Measurements from ENCODE around the gene PALM2AKAP2.

Gene PALM2AKAP2

DNA sequence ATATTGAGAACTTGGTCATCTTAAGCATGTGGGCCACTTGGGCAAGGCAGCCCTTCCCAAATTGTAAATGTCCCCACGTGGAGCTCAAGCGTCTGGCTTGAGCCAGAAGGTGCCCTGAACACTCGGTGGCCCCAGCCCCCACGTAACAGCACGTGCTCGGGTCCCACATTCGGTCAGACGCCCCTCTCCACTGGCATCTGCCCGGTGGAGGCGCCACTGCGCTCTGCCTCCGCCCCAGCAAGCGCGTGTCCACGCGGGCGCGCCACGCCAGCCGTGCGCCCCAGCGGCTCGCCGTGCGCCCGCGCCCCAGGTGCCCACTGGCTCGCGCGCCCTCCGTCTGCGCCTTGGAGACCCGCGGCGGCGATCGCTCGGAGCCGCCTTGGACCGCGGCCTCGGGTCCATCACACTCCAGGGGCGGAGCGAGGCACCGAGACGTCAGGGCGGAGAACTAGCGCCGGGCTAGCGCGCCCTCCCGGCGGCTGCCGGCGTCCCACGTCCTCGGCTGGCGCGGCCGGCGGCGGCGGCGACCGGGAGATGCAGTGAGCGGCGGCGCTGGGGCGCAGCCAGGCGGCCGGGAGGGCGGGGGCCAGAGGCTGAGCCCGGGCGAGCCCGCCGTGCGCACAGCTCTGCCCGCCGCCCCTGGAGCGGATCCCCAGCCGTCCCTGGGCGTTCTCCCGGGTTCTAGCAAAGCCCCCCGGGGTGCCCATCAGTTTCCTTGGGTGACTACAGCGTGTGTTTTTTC lies at the start of gene PALM2AKAP2:
PALM2AKAP2 (plus strand) TSS at position 488 of the 742 bp plus-strand sequence. CDS start 291 bp downstream, outside the sequence.
- no peak for TF ChIP-seq CTCF (IDR thresholded peaks at IDR 0.05; ENCODE audit: borderline replicate concordance, control extremely low read depth, extremely low read depth, insufficient read depth, missing control alignments)
- peak; percentile 24 for DNase-seq (ENCODE audit: low spot score)
- in situ Hi-C loops (cut with MboI; ENCODE audit: low sequenced_read_pairs, unreplicated experiment) = no loop called here

GRCh38 chr9:109730228-109730627 lies 49.8 kb upstream of the PALM2AKAP2 start:
- TF ChIP-seq CTCF (IDR thresholded peaks at IDR 0.05; ENCODE audit: borderline replicate concordance, control extremely low read depth, extremely low read depth, insufficient read depth, missing control alignments) = no peak
- in situ Hi-C loops (cut with MboI; ENCODE audit: low sequenced_read_pairs, unreplicated experiment) = no loop called here
- DNase-seq (ENCODE audit: low spot score) = no peak

DNA sequence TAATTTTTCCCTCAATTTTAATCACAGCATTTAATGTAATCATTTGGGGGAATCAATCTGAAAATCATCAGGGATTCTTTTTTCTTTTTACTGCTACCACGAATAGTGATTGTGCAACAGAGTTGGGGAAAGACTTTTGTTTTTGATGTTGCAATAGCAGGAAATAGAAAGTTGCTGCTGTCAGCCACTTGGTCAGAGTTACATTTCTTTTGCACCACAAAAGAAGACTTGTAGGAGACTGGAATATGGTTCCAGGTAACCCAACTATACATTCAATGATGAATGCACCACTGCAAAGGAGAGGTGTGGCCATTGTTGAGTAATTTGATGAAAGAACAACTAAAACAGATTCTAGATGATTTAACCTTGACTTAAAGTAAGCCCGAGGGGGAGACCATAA lies 46.3 kb upstream of the PALM2AKAP2 start:
- DNase-seq (ENCODE audit: low spot score) = no peak
- no peak for TF ChIP-seq CTCF (IDR thresholded peaks at IDR 0.05; ENCODE audit: borderline replicate concordance, control extremely low read depth, extremely low read depth, insufficient read depth, missing control alignments)
- in situ Hi-C loops (cut with MboI; ENCODE audit: low sequenced_read_pairs, unreplicated experiment) = no loop called here

GRCh38 chr9:109734814-109735213 lies 45.2 kb upstream of the PALM2AKAP2 start:
- in situ Hi-C loops (cut with MboI; ENCODE audit: low sequenced_read_pairs, unreplicated experiment) = no loop called here

DNA sequence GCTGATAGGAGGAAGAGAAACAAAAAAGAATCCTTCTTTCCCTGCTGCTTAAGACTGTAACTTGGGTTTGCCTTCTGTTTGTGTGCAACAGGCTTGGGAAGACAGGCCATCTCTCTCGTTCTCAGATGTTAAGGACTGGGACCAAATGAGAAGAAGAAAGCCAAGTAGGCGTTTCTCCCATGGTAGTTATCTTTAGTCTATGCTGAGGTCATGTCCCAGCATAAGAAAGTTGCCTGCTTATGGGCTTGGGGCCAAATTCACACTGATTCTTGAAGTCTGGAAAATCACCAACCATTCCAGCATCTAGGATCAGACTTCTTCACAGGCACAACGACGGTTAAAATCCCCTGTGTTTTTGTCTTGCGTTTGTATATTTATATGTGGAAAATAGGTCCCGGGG lies 44.2 kb upstream of the PALM2AKAP2 start:
- no peak for TF ChIP-seq CTCF (IDR thresholded peaks at IDR 0.05; ENCODE audit: borderline replicate concordance, control extremely low read depth, extremely low read depth, insufficient read depth, missing control alignments)
- in situ Hi-C loops (cut with MboI; ENCODE audit: low sequenced_read_pairs, unreplicated experiment) = no loop called here
- DNase-seq (ENCODE audit: low spot score) = no peak

More at GRCh38 chr9:109734814-109735213, 45.2 kb upstream of the PALM2AKAP2 start:
- DNase-seq (ENCODE audit: low spot score) = no peak
- TF ChIP-seq CTCF (IDR thresholded peaks at IDR 0.05; ENCODE audit: borderline replicate concordance, control extremely low read depth, extremely low read depth, insufficient read depth, missing control alignments) = no peak

DNA sequence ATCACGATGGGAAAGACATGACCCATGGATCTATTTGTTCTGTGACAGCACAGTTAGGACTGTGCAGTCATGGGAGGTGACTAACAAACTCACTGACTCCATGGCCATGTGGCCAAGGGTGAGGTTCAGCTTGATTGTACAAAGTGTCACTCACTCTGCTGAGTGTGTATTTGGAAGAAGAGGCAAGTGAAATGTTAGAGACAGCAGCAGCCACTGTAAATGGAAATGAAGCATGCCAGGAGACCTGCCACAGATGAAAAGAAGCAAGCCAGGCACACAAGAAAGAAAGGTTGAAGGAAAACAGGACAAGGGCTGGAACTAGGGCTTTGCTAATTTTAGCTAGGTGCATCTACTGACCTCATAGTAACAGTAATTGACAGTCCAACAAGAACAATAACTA lies 42.7 kb upstream of the PALM2AKAP2 start:
- no peak for TF ChIP-seq CTCF (IDR thresholded peaks at IDR 0.05; ENCODE audit: borderline replicate concordance, control extremely low read depth, extremely low read depth, insufficient read depth, missing control alignments)
- no peak for DNase-seq (ENCODE audit: low spot score)
- in situ Hi-C loops (cut with MboI; ENCODE audit: low sequenced_read_pairs, unreplicated experiment) = no loop called here

Measured in GM13976 (cell line).